Common myeloid progenitor, CD34-positive (primary cell): Measurements from ENCODE around the gene FMNL2.

Source experiments
- CTCF ChIA-PET: fragments of 350-600 bp; sonication (Branson Sonifier 250); formaldehyde crosslinking; loops from one replicate; lab custom pipeline; 2021; ENCODE audit warnings: antibody characterized with exemption; lab: Charles Lee
- POLR2A ChIA-PET: fragments of 350-600 bp; sonication (Branson Sonifier 250); formaldehyde crosslinking; loops from one replicate; lab custom pipeline; 2021; ENCODE audit warnings: antibody characterized with exemption; lab: Charles Lee
- DNase-seq, 3 donors: peaks; one replicate each; pipeline versions ENCODE4 v3.0.0 to v3.0.0-alpha.2; 2013
- H3K27ac ChIP-seq, 2 experiments: 1 replicate in 1 of 2; 2 replicates in 1 of 2; pipeline ENCODE4 v1.7.0; 2013; ENCODE audit warnings: inconsistent platforms in 2 of 2, low read length in 2 of 2, mild to moderate bottlenecking in 2 of 2, low read depth in 1 of 2, moderate library complexity in 1 of 2; ENCODE audit not compliant: severe bottlenecking in 2 of 2, insufficient read depth in 1 of 2, poor library complexity in 1 of 2
- H3K27me3 ChIP-seq, 5 experiments: replicated peaks in 2 of 5; 1 replicate in 3 of 5; 2 replicates in 2 of 5; pipeline versions ENCODE4 v1.6.1 to v1.7.0; 2013; ENCODE audit warnings: low read length in 4 of 5, mild to moderate bottlenecking in 2 of 5, moderate library complexity in 2 of 5, inconsistent platforms in 1 of 5; ENCODE audit not compliant: insufficient read depth in 5 of 5, control insufficient read depth in 4 of 5
- H3K36me3 ChIP-seq, 4 experiments: 1 replicate in 2 of 4; 2 replicates in 2 of 4; pipeline versions ENCODE4 v1.6.1 to v1.7.0; 2013; ENCODE audit warnings: low read length in 3 of 4, control low read depth in 1 of 4, mild to moderate bottlenecking in 1 of 4; ENCODE audit not compliant: control insufficient read depth in 4 of 4, insufficient read depth in 4 of 4
- H3K4me1 ChIP-seq, 4 experiments: 1 replicate in 3 of 4; 2 replicates in 1 of 4; pipeline versions ENCODE4 v1.6.1 to v1.7.1; 2013; ENCODE audit warnings: low read length in 3 of 4, mild to moderate bottlenecking in 3 of 4, control low read depth in 1 of 4, inconsistent platforms in 1 of 4, moderate library complexity in 1 of 4; ENCODE audit not compliant: control insufficient read depth in 4 of 4, insufficient read depth in 4 of 4; ENCODE audit errors: control extremely low read depth in 1 of 4
- H3K4me3 ChIP-seq, 7 experiments: 1 replicate in 4 of 7; 2 replicates in 3 of 7; pipeline versions ENCODE4 v1.5.1 to v1.7.0; 2013; ENCODE audit warnings: mild to moderate bottlenecking in 7 of 7, low read length in 6 of 7, moderate library complexity in 6 of 7, inconsistent platforms in 2 of 7, low read depth in 2 of 7, control low read depth in 1 of 7; ENCODE audit not compliant: insufficient read depth in 4 of 7, control insufficient read depth in 1 of 7; ENCODE audit errors: extremely low read depth in 1 of 7
- H3K9me3 ChIP-seq, 5 experiments: 1 replicate in 4 of 5; 2 replicates in 1 of 5; pipeline versions ENCODE4 v1.6.1 to v1.7.1; 2013; ENCODE audit warnings: low read length in 4 of 5, mild to moderate bottlenecking in 2 of 5, inconsistent platforms in 1 of 5, low read depth in 1 of 5, moderate library complexity in 1 of 5; ENCODE audit not compliant: control insufficient read depth in 4 of 5, insufficient read depth in 2 of 5; ENCODE audit errors: control extremely low read depth in 1 of 5
- WGBS: methylation state at CpG from one replicate; pipeline ENCODE4 v1.1.5; 2013; ENCODE audit not compliant: insufficient coverage; 5-methylcytosine and 5-hydroxymethylcytosine counted together

The FMNL2 gene

DNA sequence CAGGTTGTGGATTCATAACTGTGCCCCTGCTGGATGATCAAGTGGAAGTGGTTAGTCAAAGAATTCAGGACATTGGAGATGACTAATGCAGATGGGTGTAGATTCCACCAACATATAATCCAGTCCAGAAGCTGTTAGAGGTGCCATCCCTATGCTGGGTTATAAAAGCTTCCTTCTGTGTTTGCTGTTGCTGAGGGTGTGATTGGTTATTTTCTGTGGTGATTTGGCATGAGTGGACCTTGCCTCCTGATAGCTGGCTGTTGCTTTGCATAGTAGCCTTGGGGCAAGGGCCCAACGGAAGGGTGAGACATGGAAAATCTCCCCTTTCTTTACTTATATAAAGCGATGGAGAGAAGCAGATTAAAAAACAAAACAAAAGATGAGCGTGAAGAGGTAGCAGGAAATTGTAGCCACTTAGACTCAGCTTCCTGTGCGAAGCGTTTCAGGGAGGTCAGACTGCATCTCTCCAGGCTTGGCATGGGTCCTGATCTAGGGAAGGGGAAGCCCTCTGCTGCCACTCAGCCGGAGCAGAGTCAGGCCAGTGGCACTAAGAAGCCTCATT lies 190.4 kb downstream of the FMNL2 start:
- WGBS: 70% methylated on average over 5 of the region's 6 CpGs
- H3K4me3 ChIP-seq: no peak overlapping the region
- H3K36me3 ChIP-seq: no peaks in the 10 kb centered on the region
- no peaks in the 10 kb centered on the region for H3K4me1 ChIP-seq
- POLR2A ChIA-PET: no interaction called here
- H3K27ac ChIP-seq: no peak overlapping the region
- peak in 1 of 3 donors; percentile 16 for DNase-seq
- H3K9me3 ChIP-seq: no peaks in the 10 kb centered on the region
- no peaks in the 10 kb centered on the region for H3K27me3 ChIP-seq
- CTCF ChIA-PET: no interaction called here

DNA sequence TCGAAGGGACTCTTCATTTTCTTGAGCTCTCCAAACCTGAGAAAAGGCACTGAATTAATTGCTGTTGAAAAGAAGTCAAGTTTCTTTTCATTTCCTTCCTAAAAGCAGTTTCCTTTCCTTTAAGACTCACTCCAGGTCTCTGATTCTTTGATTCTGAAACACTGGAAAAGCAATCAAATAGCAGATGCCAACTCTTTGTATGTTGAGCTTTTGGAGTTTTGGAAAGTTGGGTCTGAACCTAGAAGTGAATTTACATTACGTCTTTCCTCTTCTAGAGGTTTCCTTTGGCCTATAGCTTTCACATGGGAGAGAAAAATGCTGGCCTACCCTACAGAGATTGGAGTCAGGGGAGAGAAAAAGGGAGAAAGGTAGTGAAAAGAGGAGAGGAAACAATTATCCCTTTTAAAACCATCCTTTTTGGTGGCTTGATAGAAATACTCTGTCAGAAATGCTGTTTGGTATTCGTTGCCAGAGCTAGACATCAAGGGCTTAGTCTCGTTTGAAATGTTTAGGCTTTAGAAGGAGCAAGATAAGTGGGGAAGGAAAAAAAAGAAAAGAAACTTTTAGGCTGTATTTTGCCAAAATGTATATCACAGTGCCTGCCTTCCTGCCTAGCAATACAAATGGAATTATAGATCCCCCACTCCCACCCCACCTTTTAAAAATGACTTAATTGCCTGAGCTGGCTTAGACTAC lies 194.6 kb downstream of the FMNL2 start:
- H3K36me3 ChIP-seq: no peaks in the 10 kb centered on the region
- CTCF ChIA-PET: no interaction called here
- 100% methylated on average over 2 of the region's 4 CpGs for WGBS
- H3K27me3 ChIP-seq: no peaks in the 10 kb centered on the region
- no peaks in the 10 kb centered on the region for H3K4me1 ChIP-seq
- H3K4me3 ChIP-seq: no peak overlapping the region
- no peak for DNase-seq
- no peaks in the 10 kb centered on the region for H3K9me3 ChIP-seq
- POLR2A ChIA-PET: interaction anchor here (0.5 to 0.6 kb wide), 2 partner anchors 272 to 569 kb away, joined by 3 to 6 read pairs; no protein-coding TSS in a partner anchor
- H3K27ac ChIP-seq: no peak overlapping the region

DNA sequence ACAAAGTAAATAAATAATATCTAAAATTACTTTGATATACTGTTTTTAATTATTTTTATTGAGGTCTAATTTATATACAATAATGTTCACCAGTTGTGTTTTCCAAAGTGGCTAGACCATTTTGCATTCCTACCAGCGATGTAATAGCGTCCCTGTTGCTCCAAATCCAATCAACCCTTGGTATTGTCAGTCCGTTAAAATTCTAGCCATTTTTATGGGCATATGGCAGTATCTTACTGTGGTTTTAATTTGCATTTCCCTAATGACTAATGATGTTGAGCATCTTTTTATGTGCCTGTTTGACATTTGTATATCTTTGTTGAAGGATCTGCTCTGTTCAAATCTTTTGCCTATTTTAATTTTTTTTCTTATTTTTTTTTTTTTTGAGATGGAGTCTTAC lies 197.3 kb downstream of the FMNL2 start:
- no peak overlapping the region for H3K27ac ChIP-seq
- DNase-seq: no peak
- no peaks in the 10 kb centered on the region for H3K36me3 ChIP-seq
- H3K27me3 ChIP-seq: no peaks in the 10 kb centered on the region
- H3K4me3 ChIP-seq: no peak overlapping the region
- no CpG with 5 or more reads among the region's 3 CpGs for WGBS
- no peaks in the 10 kb centered on the region for H3K9me3 ChIP-seq
- H3K4me1 ChIP-seq: no peaks in the 10 kb centered on the region
- ChIA-PET CTCF (no interaction called here), POLR2A (no interaction called here)

DNA sequence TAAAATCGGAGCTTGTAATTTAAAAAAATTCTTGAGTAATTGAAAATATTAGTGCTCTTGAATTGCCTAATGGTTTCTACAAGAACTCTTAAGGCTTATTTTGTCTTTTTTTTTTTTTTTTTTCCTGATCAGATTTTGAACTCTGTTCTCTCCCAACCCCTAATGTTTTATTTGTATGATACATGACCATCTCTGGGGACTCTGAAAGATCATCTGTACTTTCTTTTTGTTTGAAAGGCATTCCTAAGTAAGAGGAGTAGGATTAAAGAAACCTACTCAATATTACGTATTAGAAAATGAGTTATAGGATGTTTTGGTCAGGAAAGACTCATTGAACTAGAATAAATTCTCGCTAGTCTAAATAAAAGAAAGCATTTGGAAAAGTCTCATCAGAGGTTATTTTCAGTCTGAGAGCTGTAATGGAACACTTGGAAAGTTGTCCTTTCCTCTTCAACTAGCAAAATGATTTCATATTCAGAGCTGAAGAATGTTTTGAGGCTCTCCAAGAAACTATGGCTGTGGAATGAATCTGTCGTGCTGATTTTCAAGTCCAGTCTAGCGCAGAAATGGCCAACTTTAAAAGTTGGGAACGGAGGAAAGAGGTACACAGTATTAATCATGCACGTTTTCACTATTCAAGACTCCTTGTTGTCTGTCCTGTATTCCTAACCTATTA lies 199.6 kb downstream of the FMNL2 start:
- no peaks in the 10 kb centered on the region for H3K36me3 ChIP-seq
- ChIA-PET POLR2A (no interaction called here), CTCF (no interaction called here)
- H3K4me3 ChIP-seq: no peak overlapping the region
- DNase-seq: no peak
- WGBS: 99% methylated on average over 5 of the region's 7 CpGs
- no peaks in the 10 kb centered on the region for H3K4me1 ChIP-seq
- no peak overlapping the region for H3K27ac ChIP-seq
- no peaks in the 10 kb centered on the region for H3K9me3 ChIP-seq
- H3K27me3 ChIP-seq: no peaks in the 10 kb centered on the region

DNA sequence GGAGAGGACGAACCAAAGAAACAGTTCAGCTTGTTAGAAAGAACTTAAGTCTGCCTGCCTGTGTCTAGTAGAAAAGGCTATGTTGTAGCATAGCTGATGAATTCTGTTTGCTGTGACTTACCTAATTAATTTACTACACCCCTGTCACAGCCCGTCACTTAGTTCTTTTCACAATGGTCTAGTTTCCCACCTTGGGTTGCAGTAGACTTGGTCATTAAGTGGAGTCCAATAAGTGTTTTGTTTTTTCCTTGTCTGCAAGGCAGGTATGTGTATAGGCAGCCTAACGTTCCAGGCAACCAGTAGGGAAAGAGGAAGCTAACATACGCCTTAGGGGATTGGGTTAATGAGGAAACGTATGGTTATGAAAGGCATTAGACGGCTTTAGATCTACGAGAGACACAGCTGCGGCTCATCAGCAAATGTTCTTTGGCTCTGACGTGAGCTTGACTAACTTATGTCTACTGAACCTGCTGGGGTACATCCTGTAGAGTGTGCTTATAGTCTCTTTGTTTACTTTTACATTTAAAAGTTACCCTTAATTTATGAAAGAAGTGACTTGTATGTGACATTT lies 202.2 kb downstream of the FMNL2 start:
- H3K4me3 ChIP-seq: no peak overlapping the region
- DNase-seq: no peak
- H3K27ac ChIP-seq: no peak overlapping the region

DNA sequence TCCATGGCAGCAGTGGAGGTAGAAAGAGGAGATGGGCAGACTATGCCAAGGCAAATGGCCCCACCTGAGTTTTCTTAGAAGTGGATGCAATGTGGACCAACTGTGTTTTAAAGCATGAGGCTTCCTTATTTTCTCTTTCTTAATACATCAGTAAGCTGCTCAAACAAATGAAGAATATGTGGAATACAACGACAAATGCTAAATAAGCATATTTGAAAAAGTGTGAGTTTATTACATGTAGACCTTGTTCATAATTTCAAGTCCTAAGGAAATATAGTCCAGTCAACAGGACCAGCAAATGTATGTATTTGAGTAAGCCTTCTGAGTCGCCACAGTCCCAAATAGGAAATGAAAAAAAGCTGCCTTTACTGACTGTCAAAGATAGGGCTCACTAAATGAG lies 204.4 kb downstream of the FMNL2 start:
- Histone ChIP-seq H3K27ac (no peak overlapping the region), H3K4me1 (peaks cover 0 to 5% (median 0%) of the 10 kb centered on the region in 4 experiments), H3K9me3 (no peaks in the 10 kb centered on the region), H3K4me3 (no peak overlapping the region), H3K36me3 (no peaks in the 10 kb centered on the region), H3K27me3 (no peaks in the 10 kb centered on the region)
- DNase-seq: no peak
- POLR2A ChIA-PET: no interaction called here
- CTCF ChIA-PET: interaction anchor here (0.7 kb wide), 1 partner anchor 21 kb away, joined by 3 read pairs; no protein-coding TSS in a partner anchor
- no CpG with 5 or more reads among the region's 2 CpGs for WGBS

More for the DNA sequence above, 202.2 kb downstream of the FMNL2 start:
- POLR2A ChIA-PET: no interaction called here
- WGBS: 84% methylated on average over 7 of the region's 9 CpGs
- no peaks in the 10 kb centered on the region for H3K9me3 ChIP-seq
- no peaks in the 10 kb centered on the region for H3K27me3 ChIP-seq
- peaks cover 0 to 5% (median 0%) of the 10 kb centered on the region in 4 experiments for H3K4me1 ChIP-seq
- no peaks in the 10 kb centered on the region for H3K36me3 ChIP-seq
- CTCF ChIA-PET: interaction anchor here (1.0 to 1.4 kb wide), 4 partner anchors 10 to 90 kb away, joined by 3 to 4 read pairs (median 3); no protein-coding TSS in a partner anchor
